ENCODE data around the gene C20orf144.

C20orf144 gene

DNA sequence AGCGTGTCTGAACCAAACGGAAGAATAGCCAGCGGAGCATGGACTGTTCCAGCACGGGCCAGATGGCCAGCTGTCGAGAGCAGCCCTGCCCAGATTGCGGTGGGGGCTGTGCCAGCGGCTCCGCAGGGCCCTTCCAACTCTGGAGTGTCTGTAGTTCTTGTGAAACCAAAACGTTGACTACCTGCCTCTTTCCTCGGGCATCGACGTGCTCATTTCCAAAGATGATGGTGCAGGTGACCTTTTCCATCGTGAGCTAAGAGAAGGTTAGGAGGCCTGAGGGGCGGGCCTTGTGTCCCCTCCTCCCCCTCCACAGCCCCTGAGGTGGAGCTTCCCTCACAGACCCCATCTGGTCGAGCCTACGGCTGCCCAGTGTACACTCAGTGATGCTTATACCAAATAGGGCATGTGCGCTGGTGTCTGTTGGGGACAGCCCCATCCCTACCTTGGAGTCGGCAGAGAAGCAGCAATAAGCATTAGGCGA lies 12.9 kb upstream of the C20orf144 start:
- no peak for DNase-seq (ENCODE audit: low read depth in 4 of 4, low spot score in 1 of 4)

DNA sequence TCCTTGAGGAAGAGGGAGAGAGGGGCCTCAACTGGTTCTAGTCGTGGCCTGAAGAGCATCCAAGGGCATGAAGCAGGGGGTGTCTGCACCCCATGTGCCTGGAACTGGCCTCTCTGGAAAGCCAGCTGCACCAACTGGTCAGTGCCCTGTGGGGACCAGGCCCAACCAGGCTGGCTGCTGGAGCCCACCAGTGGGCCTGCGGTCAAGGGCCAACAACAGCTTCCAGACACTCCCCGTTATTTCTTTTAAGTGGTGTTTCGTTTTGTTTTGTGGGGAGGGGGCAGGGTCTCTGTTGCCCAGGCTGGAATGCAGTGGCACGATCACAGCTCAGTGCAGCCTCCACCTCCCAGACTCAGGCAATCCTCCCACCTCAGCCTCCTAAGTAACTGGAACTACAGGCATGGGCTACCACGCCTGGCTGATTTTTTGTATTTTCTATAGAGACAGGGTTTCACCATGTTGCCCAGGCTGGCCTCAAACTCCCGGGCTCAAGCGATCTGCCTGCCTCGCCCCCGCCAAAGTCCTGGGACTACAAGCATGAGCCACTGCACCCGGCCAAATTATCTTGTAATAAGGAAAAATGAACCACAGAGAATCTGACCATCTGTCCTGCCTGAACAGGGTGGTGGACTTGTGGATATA lies 11.9 kb upstream of the C20orf144 start:
- no peak for DNase-seq (ENCODE audit: low read depth in 4 of 4, low spot score in 1 of 4)

GRCh38 chr20:33650753-33651561 lies 11.2 kb upstream of the C20orf144 start:
- no peak for DNase-seq (ENCODE audit: low read depth in 4 of 4, low spot score in 1 of 4)

- DNase-seq (ENCODE audit: low read depth in 4 of 4, low spot score in 1 of 4) = no peak
Observed at GRCh38 chr20:33651562-33652048, 10.5 kb upstream of the C20orf144 start.

DNA sequence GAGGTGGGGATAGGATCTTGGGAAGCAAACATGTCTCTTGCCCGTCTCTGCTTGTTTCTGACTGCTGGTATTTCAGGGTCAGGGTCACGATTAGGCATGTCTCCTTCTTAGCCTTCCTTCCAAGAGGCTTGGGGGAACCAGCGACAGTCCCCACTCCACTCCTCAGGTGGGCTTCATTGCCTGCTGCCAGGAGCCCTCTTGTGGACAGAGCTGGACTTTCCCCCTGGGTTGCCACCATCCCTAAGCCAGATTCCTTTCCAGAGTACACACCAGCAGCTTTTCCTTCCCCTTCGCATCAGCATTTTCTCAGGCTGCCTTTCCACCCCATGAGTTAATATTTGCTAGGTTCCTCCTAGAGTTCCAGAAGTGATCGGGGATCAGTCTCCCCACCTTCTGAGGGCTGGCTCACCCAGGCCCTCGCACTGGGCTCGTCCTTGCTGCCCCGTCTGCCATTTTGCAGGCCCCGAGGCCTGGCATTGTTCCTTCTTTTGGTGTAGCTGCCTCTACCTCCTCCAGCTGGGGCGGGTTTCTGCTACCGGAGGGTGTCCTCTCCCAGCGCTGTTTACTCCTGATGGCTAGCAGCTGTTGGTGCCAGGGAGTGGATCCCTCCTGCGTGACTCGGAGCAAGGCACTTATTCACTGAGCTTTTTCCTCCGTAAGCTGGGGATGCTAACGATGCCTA lies 8.8 kb upstream of the C20orf144 start:
- DNase-seq (ENCODE audit: low read depth in 4 of 4, low spot score in 1 of 4) = no peak

DNA sequence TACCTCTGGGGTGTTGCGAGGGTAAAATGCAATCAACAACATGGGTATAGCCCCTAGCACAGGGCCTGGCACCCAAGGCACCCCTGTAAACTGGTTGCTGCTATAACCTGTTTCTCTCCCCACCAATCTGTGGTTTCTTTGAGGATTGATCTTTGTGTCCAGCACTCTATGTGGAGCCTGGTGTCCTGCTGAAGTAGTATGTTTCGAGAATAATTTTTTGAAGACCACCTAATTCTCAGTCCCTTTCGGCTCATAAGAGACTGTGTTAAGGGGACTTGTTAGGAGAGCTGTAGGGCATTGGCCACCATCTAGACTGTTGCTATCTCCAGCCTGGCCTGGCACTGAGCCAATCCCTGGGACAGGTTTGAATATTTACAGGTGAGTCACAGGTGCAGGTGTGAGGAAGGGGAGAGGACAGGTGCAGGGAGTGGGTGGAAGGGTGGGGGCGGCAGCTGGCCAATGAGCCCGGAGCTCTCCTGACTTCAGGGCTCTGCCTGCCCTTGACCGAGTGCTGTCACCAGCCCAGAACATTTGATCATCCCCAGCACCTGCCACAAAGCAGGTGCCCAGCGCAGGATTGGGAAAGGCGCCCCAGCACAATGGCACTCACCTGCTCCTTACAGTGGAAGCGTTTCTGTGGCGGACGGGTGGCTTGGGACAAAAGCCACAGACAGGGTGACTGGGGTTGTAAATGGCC lies 8.1 kb upstream of the C20orf144 start:
- DNase-seq (ENCODE audit: low read depth in 4 of 4, low spot score in 1 of 4) = no peak

DNA sequence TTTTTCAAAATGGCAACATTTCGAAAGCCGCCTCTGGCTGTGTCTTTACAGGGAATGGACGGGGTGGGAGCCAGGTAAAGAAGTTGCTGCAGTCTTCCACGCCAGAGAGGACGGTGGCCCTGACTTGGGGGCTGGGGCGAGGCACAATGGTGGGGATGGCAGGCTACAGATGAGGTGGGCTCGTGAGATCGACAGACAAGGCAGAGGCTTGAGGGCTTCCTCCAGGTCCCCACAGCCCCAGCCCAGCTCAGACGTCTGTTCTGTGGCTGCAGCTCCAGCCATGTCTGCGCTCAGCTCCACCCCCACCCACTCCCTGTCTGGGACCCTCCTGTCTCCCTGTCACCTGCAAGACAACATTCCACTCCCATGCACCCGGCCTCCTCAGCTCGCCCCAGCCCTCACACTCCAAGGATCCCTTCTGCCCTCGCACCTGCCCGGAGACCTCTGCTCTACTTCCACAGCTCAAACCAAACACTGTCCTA lies 7.4 kb upstream of the C20orf144 start:
- DNase-seq (ENCODE audit: low read depth in 4 of 4, low spot score in 1 of 4) = no peak

GRCh38 chr20:33655164-33655563 lies 7.0 kb upstream of the C20orf144 start:
- DNase-seq (ENCODE audit: low read depth in 4 of 4, low spot score in 1 of 4) = no peak

GRCh38 chr20:33656010-33656782 lies 5.9 kb upstream of the C20orf144 start:
- no peak for DNase-seq (ENCODE audit: low read depth in 4 of 4, low spot score in 1 of 4)

- DNase-seq (ENCODE audit: low read depth in 4 of 4, low spot score in 1 of 4) = no peak
Observed at GRCh38 chr20:33656783-33657703, 5.1 kb upstream of the C20orf144 start.

DNA sequence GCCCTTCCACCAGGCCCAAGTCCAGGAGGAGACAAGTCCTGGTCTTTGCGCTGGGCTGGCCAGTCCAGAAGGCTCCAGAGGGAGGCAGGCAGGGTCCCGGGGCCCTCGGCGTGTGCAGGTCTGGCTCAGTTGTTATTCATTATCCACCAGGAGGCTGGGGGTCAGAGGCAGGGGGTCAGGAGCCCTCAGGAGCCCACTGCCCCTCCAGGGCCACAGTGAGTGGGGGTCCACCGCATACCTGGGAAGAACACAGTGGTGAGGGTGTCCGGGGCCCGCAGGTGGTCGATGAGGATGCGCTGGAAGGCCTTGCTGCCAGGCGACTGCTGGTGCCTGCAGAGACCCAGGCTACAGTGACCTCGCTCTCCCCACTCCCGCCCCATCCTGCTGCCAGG lies 4.4 kb upstream of the C20orf144 start:
- no peak for DNase-seq (ENCODE audit: low read depth in 4 of 4, low spot score in 1 of 4)

DNA sequence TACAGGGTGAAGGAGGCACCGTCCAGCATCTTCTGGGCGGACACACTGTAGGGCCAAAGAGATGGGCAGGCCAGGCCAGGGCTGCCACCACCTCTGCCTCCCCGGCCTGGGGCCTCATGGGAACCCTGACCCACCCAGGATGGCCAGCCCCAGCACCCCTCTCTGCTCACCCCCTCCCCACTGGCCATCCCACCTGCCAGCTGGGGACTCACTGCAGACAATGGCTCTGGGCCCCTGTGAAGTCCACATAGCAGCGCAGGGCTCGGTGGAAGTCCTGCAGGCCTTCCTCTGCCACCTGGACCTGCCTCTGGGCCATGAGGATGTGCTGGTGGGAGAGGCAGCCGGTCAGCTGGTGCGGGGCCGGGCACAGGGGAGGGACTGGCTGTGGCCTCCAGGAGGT lies 3.6 kb upstream of the C20orf144 start:
- no peak for DNase-seq (ENCODE audit: low read depth in 4 of 4, low spot score in 1 of 4)

DNA sequence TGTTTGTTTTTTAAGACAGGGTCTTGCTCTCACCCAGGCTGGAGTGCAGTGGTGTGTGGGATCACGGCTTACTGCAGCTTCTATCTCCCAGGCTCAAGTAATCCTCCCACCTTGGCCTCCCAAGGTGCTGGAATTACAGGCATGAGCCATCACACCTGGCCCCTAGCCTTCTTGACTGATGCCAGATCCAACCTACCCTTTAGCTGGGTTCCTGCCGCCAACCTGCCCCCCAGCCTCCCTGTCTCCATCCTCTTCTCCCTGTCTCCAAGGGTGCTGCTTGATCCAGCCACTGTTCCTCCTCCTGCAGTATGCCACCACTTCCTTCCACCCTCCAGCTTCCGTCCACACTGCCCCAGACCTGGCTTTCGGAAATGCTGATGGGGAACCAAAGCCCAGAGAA lies 3.2 kb upstream of the C20orf144 start:
- no peak for DNase-seq (ENCODE audit: low read depth in 4 of 4, low spot score in 1 of 4)

DNA sequence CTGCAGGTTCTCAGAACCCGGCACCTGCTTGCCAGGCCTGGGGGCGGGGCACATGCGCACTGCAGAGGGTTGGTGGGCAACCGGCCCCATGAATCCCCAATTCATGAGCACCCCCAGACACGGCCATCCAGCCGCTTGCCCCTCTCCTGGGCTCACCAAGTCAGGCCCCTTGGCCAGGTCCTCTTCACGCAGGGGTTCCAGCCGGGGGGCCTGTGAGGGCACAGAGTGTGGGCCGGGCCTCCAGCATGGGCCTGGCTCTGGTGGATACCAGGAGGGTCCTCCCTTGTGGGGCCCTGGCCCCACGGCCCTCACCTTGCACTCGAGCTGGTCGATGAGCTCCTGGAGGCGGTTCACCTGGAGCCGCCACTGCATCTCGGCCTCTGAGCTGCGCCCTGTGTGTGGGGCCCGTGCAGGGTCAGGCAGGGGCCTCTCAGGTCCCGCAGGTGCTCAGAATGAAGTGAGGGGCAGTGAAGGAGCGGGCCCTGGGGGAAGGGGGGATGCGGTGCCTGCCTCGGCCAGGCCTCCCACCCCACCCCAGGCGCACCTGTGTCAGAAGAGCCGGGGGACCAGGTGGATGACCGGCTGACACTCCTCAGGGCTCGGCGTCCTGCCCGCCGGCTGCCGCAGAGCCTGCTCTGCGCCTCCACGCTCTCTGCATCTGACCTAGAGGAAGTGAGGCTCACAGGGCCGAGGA lies 2.6 kb upstream of the C20orf144 start:
- no peak for DNase-seq (ENCODE audit: low read depth in 4 of 4, low spot score in 1 of 4)

GRCh38 chr20:33660035-33660684 lies 2.0 kb upstream of the C20orf144 start:
- no peak for DNase-seq (ENCODE audit: low read depth in 4 of 4, low spot score in 1 of 4)

- no peak for DNase-seq (ENCODE audit: low read depth in 4 of 4, low spot score in 1 of 4)
Observed at GRCh38 chr20:33660685-33661058, 1.5 kb upstream of the C20orf144 start.

DNA sequence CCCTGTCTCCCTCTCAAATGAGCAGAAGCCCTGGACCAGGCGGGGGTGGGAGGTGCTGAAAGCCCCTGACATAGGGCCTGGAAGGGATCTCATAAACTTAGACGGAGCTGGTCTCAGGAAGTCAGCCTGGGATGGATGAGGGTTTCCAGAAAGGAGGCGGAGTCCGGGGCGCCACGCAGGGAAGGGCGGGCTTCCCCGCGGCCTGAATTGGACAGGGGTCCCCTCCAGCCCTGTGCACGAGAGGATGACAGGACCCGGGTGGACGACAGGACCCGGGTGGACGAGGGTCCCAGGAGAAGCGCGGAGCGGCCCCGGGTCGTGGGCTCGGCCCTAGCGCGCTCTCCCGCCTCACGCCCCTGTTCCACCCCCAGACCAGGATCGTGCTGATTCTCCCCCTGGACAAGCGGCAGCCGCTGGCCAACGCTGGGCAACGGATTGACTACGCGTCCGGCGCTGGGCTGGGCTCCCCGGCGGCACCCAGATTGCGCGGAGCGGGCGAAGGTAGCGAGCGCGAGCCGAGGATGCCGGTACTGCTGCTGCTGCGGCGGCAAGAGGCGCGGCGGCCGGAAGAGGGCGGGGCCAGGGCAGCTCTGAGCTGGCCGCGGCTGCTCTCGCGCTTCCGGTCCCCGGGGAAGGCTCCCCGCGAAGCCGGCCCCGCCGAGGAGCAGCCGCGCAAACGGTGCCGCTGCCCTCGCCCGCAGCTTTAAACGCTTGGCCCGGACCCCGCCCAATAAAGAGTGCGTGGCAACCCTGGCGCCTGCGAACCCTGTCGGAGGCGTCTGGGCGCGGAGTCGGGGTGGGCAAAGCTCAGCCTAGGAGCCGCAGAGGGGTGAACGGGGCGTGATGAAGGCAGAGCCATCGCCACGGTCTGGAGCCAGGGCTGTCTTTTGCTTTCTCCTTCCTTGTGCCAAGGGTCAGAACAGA lies 1.3 kb downstream of the C20orf144 start:
- DNase-seq (ENCODE audit: low read depth in 4 of 4, low spot score in 1 of 4) = peak; percentile 69 to 85 (median 77)
